ENCODE measurements around the gene GAK. TPM values are rescaled to one million over a fixed set of nuclear protein-coding genes. Genes with fewer than 3 reads are reported as not detected.

Gene GAK
- total RNA-seq, 1 donor from 2014 or later = 27.6 TPM

- Histone ChIP-seq H3K79me2 (ENCODE audit: low read depth) (peaks cover 26% of the 10 kb centered on the region), H3K27ac (no peak overlapping the region), H3K4me3 (no peak overlapping the region), H2AFZ (replicated peaks) (no peak overlapping the region), H3K4me2 (no peak overlapping the region), H3K9me3 (ENCODE audit: low read depth) (no peaks in the 10 kb centered on the region), H3K4me1 (no peaks in the 10 kb centered on the region), H3F3A (ENCODE audit: low read depth) (no peaks in the 10 kb centered on the region), H4K20me1 (ENCODE audit: low read depth) (peaks cover 10% of the 10 kb centered on the region), H3K27me3 (no peaks in the 10 kb centered on the region), H3K9ac (no peak overlapping the region), H3K36me3 (no peaks in the 10 kb centered on the region)
- no peak for DNase-seq (ENCODE audit: low spot score)
- TF ChIP-seq EZH2 (IDR thresholded peaks at IDR 0.05) = no peak
- TF ChIP-seq EZH2phosphoT487 (IDR thresholded peaks at IDR 0.05) = no peak
- no peak overlapping the region for H3K4me3 Mint-ChIP-seq
- H3K36me3 Mint-ChIP-seq = no peaks in the 10 kb centered on the region
- H3K9me3 Mint-ChIP-seq = no peaks in the 10 kb centered on the region
- H3K27ac Mint-ChIP-seq = no peak overlapping the region
- H3K4me1 Mint-ChIP-seq = peaks cover 9% of the 10 kb centered on the region
- H3K27me3 Mint-ChIP-seq (ENCODE audit: insufficient read depth, low read depth) = peaks cover 2% of the 10 kb centered on the region
Measured at GRCh38 chr4:912548-913279, 19.4 kb downstream of the GAK start.

GRCh38 chr4:911871-912490 is 20.1 kb downstream of the GAK start:
- Histone ChIP-seq H3K4me2 (no peak overlapping the region), H3K9ac (no peak overlapping the region), H4K20me1 (ENCODE audit: low read depth) (peaks cover 10% of the 10 kb centered on the region), H3K4me1 (no peaks in the 10 kb centered on the region), H3K4me3 (no peak overlapping the region), H2AFZ (replicated peaks) (no peak overlapping the region), H3K9me3 (ENCODE audit: low read depth) (no peaks in the 10 kb centered on the region), H3F3A (ENCODE audit: low read depth) (no peaks in the 10 kb centered on the region), H3K36me3 (no peaks in the 10 kb centered on the region), H3K27ac (no peak overlapping the region), H3K79me2 (ENCODE audit: low read depth) (peaks cover 18% of the 10 kb centered on the region), H3K27me3 (no peaks in the 10 kb centered on the region)
- Mint-ChIP-seq H3K27me3 (ENCODE audit: insufficient read depth, low read depth) (peaks cover 2% of the 10 kb centered on the region), H3K4me3 (no peak overlapping the region), H3K36me3 (no peaks in the 10 kb centered on the region), H3K9me3 (no peaks in the 10 kb centered on the region), H3K27ac (no peak overlapping the region), H3K4me1 (peaks cover 9% of the 10 kb centered on the region)
- DNase-seq (ENCODE audit: low spot score) = no peak
- no peak for TF ChIP-seq EZH2 (IDR thresholded peaks at IDR 0.05)
- no peak for TF ChIP-seq CTCF (IDR thresholded peaks at IDR 0.05)
- no peak for TF ChIP-seq EZH2phosphoT487 (IDR thresholded peaks at IDR 0.05)

GRCh38 chr4:911221-911751 is 20.8 kb downstream of the GAK start:
- Histone ChIP-seq H4K20me1 (ENCODE audit: low read depth) (peaks cover 6% of the 10 kb centered on the region), H3K4me3 (no peak overlapping the region), H3K36me3 (no peaks in the 10 kb centered on the region)

More at GRCh38 chr4:911221-911751, 20.8 kb downstream of the GAK start:
- Histone ChIP-seq H3K27ac (no peak overlapping the region), H3K4me1 (no peaks in the 10 kb centered on the region), H3F3A (ENCODE audit: low read depth) (no peaks in the 10 kb centered on the region), H3K27me3 (no peaks in the 10 kb centered on the region), H2AFZ (replicated peaks) (no peak overlapping the region), H3K4me2 (no peak overlapping the region), H3K79me2 (ENCODE audit: low read depth) (peaks cover 11% of the 10 kb centered on the region), H3K9ac (no peak overlapping the region), H3K9me3 (ENCODE audit: low read depth) (no peaks in the 10 kb centered on the region)
- peaks cover 5% of the 10 kb centered on the region for H3K27me3 Mint-ChIP-seq (ENCODE audit: insufficient read depth, low read depth)
- TF ChIP-seq CTCF (IDR thresholded peaks at IDR 0.05) (no peak), EZH2 (IDR thresholded peaks at IDR 0.05) (no peak), EZH2phosphoT487 (IDR thresholded peaks at IDR 0.05) (no peak)
- no peaks in the 10 kb centered on the region for H3K9me3 Mint-ChIP-seq
- no peak overlapping the region for H3K27ac Mint-ChIP-seq
- peaks cover 4% of the 10 kb centered on the region for H3K36me3 Mint-ChIP-seq
- peaks cover 9% of the 10 kb centered on the region for H3K4me1 Mint-ChIP-seq
- H3K4me3 Mint-ChIP-seq = peak overlapping the region; percentile 48
- no peak for DNase-seq (ENCODE audit: low spot score)
